DOHH2 (cell line): ENCODE data around the gene TNS4.

Experiments
- H3F3A ChIP-seq: fragments of 200-600 bp; sonication (generic), shearing (Covaris generic); 2 replicates; pipeline ENCODE4 v1.6.0; 2016; ENCODE audit warnings: antibody characterized with exemption, mild to moderate bottlenecking; ENCODE audit not compliant: control insufficient read depth, insufficient read depth
- H3K27ac ChIP-seq: fragments of 200-600 bp; sonication (generic); 2 replicates; pipeline ENCODE4 v1.5.1; 2014; ENCODE audit warnings: low read depth, mild to moderate bottlenecking, low read length, moderate library complexity
- H3K27me3 ChIP-seq: fragments of 200-600 bp; sonication (generic); 2 replicates; pipeline ENCODE4 v1.6.1; 2014; ENCODE audit warnings: mild to moderate bottlenecking, low read length, mixed read lengths; ENCODE audit not compliant: control insufficient read depth
- H3K36me3 ChIP-seq: fragments of 200-600 bp; sonication (generic); 2 replicates; pipeline ENCODE4 v1.6.1; 2014; ENCODE audit warnings: mild to moderate bottlenecking, low read length, moderate library complexity, mixed read lengths; ENCODE audit not compliant: control insufficient read depth
- H3K4me1 ChIP-seq: fragments of 200-600 bp; sonication (generic); 2 replicates; pipeline ENCODE4 v1.6.1; 2014; ENCODE audit warnings: mild to moderate bottlenecking, low read length, mixed read lengths; ENCODE audit not compliant: control insufficient read depth
- H3K4me2 ChIP-seq: fragments of 200-600 bp; sonication (generic); 2 replicates; pipeline ENCODE4 v1.6.0; 2014; ENCODE audit warnings: mild to moderate bottlenecking, low read length, moderate library complexity
- H3K4me3 ChIP-seq: fragments of 200-600 bp; sonication (generic); 2 replicates; pipeline ENCODE4 v1.5.1; 2014; ENCODE audit warnings: mild to moderate bottlenecking, low read length, mixed read lengths
- H3K79me2 ChIP-seq: fragments of 200-600 bp; sonication (generic); 2 replicates; pipeline ENCODE4 v1.6.1; 2014; ENCODE audit warnings: mild to moderate bottlenecking, low read length, mixed read lengths; ENCODE audit not compliant: control insufficient read depth
- H3K9me2 ChIP-seq: fragments of 200-600 bp; sonication (generic); replicated peaks from 2 replicates; pipeline ENCODE4 v1.6.1; 2014; ENCODE audit warnings: mild to moderate bottlenecking, low read length, mixed read lengths; ENCODE audit not compliant: control insufficient read depth
- H3K9me3 ChIP-seq: fragments of 200-600 bp; sonication (generic); 2 replicates; pipeline ENCODE4 v1.6.1; 2014; ENCODE audit warnings: antibody characterized with exemption, low read length, mixed read lengths; ENCODE audit not compliant: control insufficient read depth, insufficient read depth
- H4K20me1 ChIP-seq: fragments of 200-600 bp; sonication (generic); 2 replicates; pipeline ENCODE4 v1.6.0; 2014; ENCODE audit warnings: low read depth, mild to moderate bottlenecking, antibody characterized with exemption, low read length, moderate library complexity; ENCODE audit not compliant: control insufficient read depth, insufficient read depth
- EZH2phosphoT487 ChIP-seq: fragments of 200-600 bp; sonication (generic); IDR thresholded peaks from 2 replicates; pipeline ENCODE4 v1.6.1; 2017; ENCODE audit warnings: borderline replicate concordance, mild to moderate bottlenecking, antibody characterized with exemption, low read length, moderate library complexity, mixed read lengths
- TF ChIP-seq, protein P1 (sequence below): fragments of 200-600 bp; sonication (generic); IDR thresholded peaks from one replicate; pipeline ENCODE4 v1.5.1; 2014; ENCODE audit warnings: antibody characterized with exemption, mild to moderate bottlenecking, low read depth, low read length; ENCODE audit not compliant: poor library complexity, severe bottlenecking

TNS4 gene

DNA sequence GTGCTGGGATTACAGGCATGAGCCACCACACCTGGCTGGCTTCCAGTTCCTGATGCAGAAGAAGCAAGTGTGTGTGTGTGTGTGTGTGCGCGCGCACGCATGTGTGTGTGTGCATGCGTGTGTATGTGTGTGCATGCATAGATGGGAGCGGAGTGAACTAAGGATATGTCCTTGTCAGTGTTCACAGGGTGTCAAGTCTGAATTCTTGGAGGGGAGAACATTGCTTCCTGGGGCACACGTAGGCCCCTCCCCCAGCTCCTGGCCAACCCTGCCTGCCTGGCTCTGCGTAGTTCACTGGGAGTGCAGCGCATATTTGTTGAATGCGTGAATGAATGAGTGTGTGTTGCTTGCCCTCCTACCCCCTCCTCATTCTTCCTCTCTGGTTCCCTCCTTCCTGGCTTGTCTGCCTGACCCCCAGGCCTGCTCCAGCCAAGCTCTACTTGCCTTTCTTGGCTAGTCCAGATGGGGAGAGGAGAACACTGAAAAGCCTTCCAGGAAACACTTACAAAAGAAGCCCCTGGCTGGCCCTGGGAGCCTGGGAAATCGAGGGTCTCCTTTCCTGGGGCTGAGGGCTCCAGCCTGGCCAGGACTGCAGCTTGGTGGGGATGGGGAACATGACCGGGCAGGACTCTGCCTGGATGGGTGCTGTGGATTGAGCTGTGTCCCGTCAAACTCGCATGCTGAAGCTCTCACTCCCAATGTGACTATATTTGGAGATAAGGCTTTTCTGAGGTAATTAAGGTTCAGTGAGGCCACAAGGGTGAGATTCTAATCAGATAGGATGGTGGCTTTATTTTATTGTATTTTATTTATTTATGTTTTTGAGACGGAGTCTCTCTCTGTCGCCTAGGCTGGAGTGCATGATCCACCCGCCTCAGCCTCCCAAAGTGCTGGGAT lies 30.2 kb downstream of the TNS4 start:
- Histone ChIP-seq H3K4me2 (no peak overlapping the region), H3F3A (no peaks in the 10 kb centered on the region), H3K27me3 (peaks cover 7% of the 10 kb centered on the region; the same call in 1 of the 2 replicates), H3K9me2 (no peaks in the 10 kb centered on the region), H4K20me1 (no peaks in the 10 kb centered on the region), H3K9me3 (no peaks in the 10 kb centered on the region), H3K4me1 (no peaks in the 10 kb centered on the region), H3K27ac (no peak overlapping the region), H3K79me2 (no peaks in the 10 kb centered on the region), H3K36me3 (no peaks in the 10 kb centered on the region), H3K4me3 (no peak overlapping the region)
- TF ChIP-seq, protein P1, sequence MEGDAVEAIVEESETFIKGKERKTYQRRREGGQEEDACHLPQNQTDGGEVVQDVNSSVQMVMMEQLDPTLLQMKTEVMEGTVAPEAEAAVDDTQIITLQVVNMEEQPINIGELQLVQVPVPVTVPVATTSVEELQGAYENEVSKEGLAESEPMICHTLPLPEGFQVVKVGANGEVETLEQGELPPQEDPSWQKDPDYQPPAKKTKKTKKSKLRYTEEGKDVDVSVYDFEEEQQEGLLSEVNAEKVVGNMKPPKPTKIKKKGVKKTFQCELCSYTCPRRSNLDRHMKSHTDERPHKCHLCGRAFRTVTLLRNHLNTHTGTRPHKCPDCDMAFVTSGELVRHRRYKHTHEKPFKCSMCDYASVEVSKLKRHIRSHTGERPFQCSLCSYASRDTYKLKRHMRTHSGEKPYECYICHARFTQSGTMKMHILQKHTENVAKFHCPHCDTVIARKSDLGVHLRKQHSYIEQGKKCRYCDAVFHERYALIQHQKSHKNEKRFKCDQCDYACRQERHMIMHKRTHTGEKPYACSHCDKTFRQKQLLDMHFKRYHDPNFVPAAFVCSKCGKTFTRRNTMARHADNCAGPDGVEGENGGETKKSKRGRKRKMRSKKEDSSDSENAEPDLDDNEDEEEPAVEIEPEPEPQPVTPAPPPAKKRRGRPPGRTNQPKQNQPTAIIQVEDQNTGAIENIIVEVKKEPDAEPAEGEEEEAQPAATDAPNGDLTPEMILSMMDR: no peak
- TF ChIP-seq EZH2phosphoT487: no peak

DNA sequence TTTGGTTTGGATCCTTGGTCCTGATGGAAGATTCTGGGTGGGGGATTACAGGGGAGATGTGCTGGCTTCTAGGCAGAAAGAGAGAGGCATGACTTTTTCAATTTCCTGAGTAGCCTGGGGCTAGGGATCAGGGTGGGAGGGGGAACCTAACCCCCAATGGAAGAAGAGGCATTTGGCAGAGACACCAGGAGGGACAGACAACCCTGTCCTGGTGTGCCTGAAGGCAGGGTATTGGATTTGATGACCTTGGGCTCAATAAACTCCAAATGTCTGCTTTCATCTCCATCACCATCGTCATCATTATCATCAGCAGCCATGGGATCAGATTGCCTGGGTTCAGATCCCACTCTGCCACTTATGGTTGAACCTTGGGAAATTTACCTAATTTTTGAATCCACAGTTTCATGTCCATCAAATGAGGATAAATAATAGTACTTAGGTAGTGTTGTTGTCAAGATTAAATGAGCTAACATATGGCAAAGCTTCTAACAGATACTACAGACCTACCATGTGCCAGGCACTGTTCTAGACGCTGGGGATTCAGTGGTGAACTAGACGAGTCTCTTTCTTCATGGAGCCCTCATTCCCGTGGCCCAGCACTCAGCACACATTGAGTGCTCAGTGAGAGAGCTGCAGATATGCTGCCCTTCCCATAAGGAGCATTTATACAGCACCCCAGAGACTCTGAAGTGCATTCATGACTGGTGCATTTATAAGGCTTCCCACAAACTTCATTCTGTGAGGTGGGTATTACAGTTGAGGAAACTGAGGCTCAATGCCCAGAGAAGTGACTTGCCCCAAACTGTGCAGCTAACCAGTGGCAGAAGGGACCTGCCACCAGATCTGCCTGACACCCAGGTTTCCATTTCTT lies 31.4 kb downstream of the TNS4 start:
- no peaks in the 10 kb centered on the region for H3K79me2 ChIP-seq
- H3K4me1 ChIP-seq: no peaks in the 10 kb centered on the region

DNA sequence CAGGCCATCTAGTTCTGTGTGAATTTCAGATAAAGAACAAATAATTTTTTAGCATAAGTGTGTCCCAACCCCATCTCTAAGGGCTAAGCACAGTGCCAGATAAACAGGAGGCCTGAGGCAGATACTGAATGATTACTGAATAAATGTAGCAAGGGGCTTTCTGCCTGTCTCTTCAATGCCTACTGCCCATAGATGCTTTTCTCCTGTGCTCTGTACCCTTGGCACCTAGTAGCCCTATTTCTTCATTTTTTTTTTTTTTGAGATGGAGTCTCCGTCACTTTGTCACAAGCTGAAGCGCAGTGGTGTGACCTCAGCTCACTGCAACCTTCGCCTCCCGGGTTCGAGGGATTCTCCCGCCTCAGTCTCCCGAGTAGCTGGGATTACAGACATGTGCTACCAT lies 32.9 kb downstream of the TNS4 start:
- Histone ChIP-seq H3K4me3 (no peak overlapping the region), H3K9me2 (no peaks in the 10 kb centered on the region), H3K36me3 (no peaks in the 10 kb centered on the region), H3K4me2 (no peak overlapping the region), H3K27me3 (peaks cover 7% of the 10 kb centered on the region; the same call in 1 of the 2 replicates), H4K20me1 (no peaks in the 10 kb centered on the region), H3F3A (no peaks in the 10 kb centered on the region), H3K9me3 (no peaks in the 10 kb centered on the region), H3K79me2 (no peaks in the 10 kb centered on the region), H3K27ac (no peak overlapping the region), H3K4me1 (no peaks in the 10 kb centered on the region)
- TF ChIP-seq, protein P1: no peak
- no peak for TF ChIP-seq EZH2phosphoT487

More for the DNA sequence above, 31.4 kb downstream of the TNS4 start:
- H3K9me3 ChIP-seq: no peaks in the 10 kb centered on the region
- TF ChIP-seq EZH2phosphoT487: no peak
- TF ChIP-seq, protein P1: no peak
- no peaks in the 10 kb centered on the region for H3K36me3 ChIP-seq
- H3K4me3 ChIP-seq: no peak overlapping the region
- no peaks in the 10 kb centered on the region for H3F3A ChIP-seq
- no peak overlapping the region for H3K27ac ChIP-seq
- no peaks in the 10 kb centered on the region for H3K9me2 ChIP-seq
- peaks cover 7% of the 10 kb centered on the region; the same call in 1 of the 2 replicates for H3K27me3 ChIP-seq
- no peaks in the 10 kb centered on the region for H4K20me1 ChIP-seq
- H3K4me2 ChIP-seq: no peak overlapping the region
